Dendritic cell treated with granulocyte-macrophage colony-stimulating factor and Interleukin-4, amounts not matched to agents 40 ng/mL and 50 ng/mL, for 4 days (primary cell): Measurements from ENCODE around the gene RABGAP1L.
"Not testable (repeated sequence)": the region's sequence is repeated elsewhere in the genome, so short reads cannot be mapped to it uniquely, and the experiment has no call there.

ENCODE experiments used
- H3K27ac Mint-ChIP-seq: one replicate; pipeline ENCODE4 v1.8.0; 2022; ENCODE audit warnings: mild to moderate bottlenecking, mixed read lengths
- H3K27me3 Mint-ChIP-seq: one replicate; pipeline ENCODE4 v1.8.0; 2022; ENCODE audit warnings: mild to moderate bottlenecking, mixed read lengths
- H3K36me3 Mint-ChIP-seq: one replicate; pipeline ENCODE4 v1.8.0; 2022; ENCODE audit warnings: low read depth, mixed read lengths
- H3K4me1 Mint-ChIP-seq: one replicate; pipeline ENCODE4 v1.8.0; 2022; ENCODE audit warnings: low read depth, mixed read lengths
- H3K4me3 Mint-ChIP-seq: one replicate; pipeline ENCODE4 v1.8.0; 2022; ENCODE audit warnings: mild to moderate bottlenecking, moderate library complexity, mixed read lengths
- H3K9me3 Mint-ChIP-seq: one replicate; pipeline ENCODE4 v1.8.0; 2022; ENCODE audit warnings: mixed read lengths
- intact Hi-C: fragments of 100-400 bp; cut with micrococcal nuclease; formaldehyde crosslinking; loops from one replicate; pipeline ENCODE4 v1.15.0; 2022

Gene RABGAP1L

DNA sequence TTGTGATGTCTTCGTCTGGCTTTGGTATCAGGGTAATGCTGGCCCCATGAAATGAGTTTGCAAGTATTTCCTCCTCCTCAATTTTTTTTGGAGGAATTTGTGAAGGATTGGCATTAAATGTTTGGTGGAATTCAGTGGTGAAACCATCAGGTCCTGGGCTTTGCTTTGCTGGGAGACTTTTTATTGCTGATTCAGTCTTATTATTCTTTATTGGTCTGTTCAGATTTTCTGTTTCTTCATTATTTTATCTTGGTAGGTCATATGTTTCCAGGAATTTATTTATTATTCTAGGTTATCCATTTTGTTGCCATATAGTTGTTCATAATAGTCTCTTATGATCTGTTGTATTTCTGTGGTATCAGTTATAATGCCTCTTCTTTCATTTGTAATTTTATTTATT, 126.7 kb downstream of the RABGAP1L start:
- Mint-ChIP-seq H3K9me3 (peaks cover 30% of the 10 kb centered on the region), H3K27me3 (no peaks in the 10 kb centered on the region), H3K4me1 (no peaks in the 10 kb centered on the region), H3K4me3 (no peak overlapping the region), H3K36me3 (peaks cover 81% of the 10 kb centered on the region), H3K27ac (no peak overlapping the region)
- intact Hi-C loops, result no loop called here

GRCh38 chr1:174289644-174290310, 130.5 kb downstream of the RABGAP1L start:
- peaks cover 69% of the 10 kb centered on the region for H3K36me3 Mint-ChIP-seq
- intact Hi-C loops, result no loop called here
- H3K4me1 Mint-ChIP-seq, result no peaks in the 10 kb centered on the region
- H3K27me3 Mint-ChIP-seq, result no peaks in the 10 kb centered on the region
- peaks cover 30% of the 10 kb centered on the region for H3K9me3 Mint-ChIP-seq
- no peak overlapping the region for H3K4me3 Mint-ChIP-seq
- H3K27ac Mint-ChIP-seq, result no peak overlapping the region

DNA sequence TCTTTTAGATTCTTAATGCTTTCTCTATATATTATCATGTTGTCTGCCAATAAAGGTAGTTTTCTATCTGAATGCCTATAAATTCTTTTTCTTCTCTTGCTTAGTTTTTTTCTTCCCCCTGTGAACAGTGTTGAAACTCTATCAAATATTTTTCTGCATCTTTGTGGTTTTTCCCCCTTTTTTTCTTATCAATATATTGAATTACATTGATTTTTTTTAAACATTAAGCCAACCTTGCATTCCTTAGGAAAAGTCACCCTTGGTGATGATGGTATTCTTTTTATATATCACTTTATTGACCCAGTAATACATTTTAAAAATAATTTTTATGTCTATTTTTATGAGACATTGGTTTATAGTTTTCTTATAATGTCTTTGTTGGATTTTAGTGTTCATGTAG, 131.7 kb downstream of the RABGAP1L start:
- H3K4me1 Mint-ChIP-seq, result no peaks in the 10 kb centered on the region
- intact Hi-C loops, result no loop called here
- H3K27ac Mint-ChIP-seq, result no peak overlapping the region
- peaks cover 58% of the 10 kb centered on the region for H3K36me3 Mint-ChIP-seq
- peaks cover 30% of the 10 kb centered on the region for H3K9me3 Mint-ChIP-seq
- no peak overlapping the region for H3K4me3 Mint-ChIP-seq
- H3K27me3 Mint-ChIP-seq, result no peaks in the 10 kb centered on the region

- peaks cover 15% of the 10 kb centered on the region for H3K9me3 Mint-ChIP-seq
- no peak overlapping the region for H3K4me3 Mint-ChIP-seq
- no peaks in the 10 kb centered on the region for H3K4me1 Mint-ChIP-seq
- no peak overlapping the region for H3K27ac Mint-ChIP-seq
- H3K27me3 Mint-ChIP-seq, result no peaks in the 10 kb centered on the region
- intact Hi-C loops, result no loop called here
- peaks cover 47% of the 10 kb centered on the region for H3K36me3 Mint-ChIP-seq
These were observed 137.0 kb downstream of the RABGAP1L start for GRCh38 chr1:174296309-174296708.

DNA sequence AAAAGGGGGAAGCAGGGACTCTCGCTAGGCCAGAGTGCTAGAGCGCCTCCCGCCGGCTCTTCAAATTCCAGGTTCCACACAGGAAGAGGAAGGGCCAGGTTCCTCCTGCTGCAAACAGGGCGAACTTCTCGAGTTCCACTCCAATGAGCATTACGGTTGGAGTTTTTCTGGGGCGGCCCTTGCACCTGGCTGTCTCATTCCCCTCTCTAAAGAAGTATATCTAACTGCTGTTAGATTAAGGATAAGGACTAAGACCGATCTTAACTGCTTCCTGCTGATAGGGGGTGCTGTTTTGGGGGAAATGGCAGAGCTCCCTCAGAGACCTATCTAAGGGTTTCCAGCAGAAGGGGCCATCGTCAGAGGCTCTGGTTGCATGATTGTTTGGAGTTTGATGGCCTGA, 138.0 kb downstream of the RABGAP1L start:
- Mint-ChIP-seq H3K4me1 (no peaks in the 10 kb centered on the region), H3K27me3 (no peaks in the 10 kb centered on the region), H3K27ac (no peak overlapping the region), H3K4me3 (no peak overlapping the region), H3K9me3 (peaks cover 22% of the 10 kb centered on the region), H3K36me3 (peaks cover 36% of the 10 kb centered on the region)
- intact Hi-C loops, result no loop called here

GRCh38 chr1:174301295-174302077, 142.2 kb downstream of the RABGAP1L start:
- H3K4me1 Mint-ChIP-seq, result no peaks in the 10 kb centered on the region
- H3K9me3 Mint-ChIP-seq, result peaks cover 22% of the 10 kb centered on the region
- H3K36me3 Mint-ChIP-seq, result peaks cover 45% of the 10 kb centered on the region
- intact Hi-C loops, result no loop called here
- H3K27ac Mint-ChIP-seq, result no peak overlapping the region
- H3K4me3 Mint-ChIP-seq, result no peak overlapping the region
- H3K27me3 Mint-ChIP-seq, result no peaks in the 10 kb centered on the region

GRCh38 chr1:174308604-174309003, 149.3 kb downstream of the RABGAP1L start:
- Mint-ChIP-seq H3K9me3 (peaks cover 54% of the 10 kb centered on the region), H3K4me1 (no peaks in the 10 kb centered on the region), H3K36me3 (peaks cover 70% of the 10 kb centered on the region), H3K27me3 (no peaks in the 10 kb centered on the region), H3K4me3 (no peak overlapping the region), H3K27ac (no peak overlapping the region)
- intact Hi-C loops, result no loop called here

GRCh38 chr1:174309490-174309889, 150.2 kb downstream of the RABGAP1L start:
- Mint-ChIP-seq H3K36me3 (peaks cover 79% of the 10 kb centered on the region), H3K9me3 (peaks cover 63% of the 10 kb centered on the region), H3K27ac (no peak overlapping the region), H3K4me3 (no peak overlapping the region), H3K27me3 (no peaks in the 10 kb centered on the region), H3K4me1 (peaks cover 8% of the 10 kb centered on the region)
- intact Hi-C loops, result no loop called here

DNA sequence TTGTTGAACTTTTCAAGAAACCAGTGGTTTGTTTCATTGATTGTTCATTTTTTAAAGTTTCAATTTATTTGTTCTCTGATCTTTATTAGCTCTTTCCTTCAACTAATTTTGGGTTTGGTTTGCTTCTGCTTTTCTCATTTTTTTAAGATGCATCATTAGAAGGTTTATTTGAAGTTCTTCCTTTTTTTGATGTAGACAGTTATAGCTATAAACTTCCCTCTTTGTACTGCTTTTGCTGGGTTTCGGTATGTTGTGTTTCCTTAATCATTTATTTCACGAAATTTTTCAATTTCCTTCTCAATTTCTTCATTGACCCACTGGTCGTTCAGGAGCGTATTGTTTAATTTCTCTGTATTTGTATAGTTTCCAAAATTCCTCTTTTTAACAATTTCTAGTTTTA, 155.1 kb downstream of the RABGAP1L start:
- Mint-ChIP-seq H3K9me3 (peaks cover 72% of the 10 kb centered on the region), H3K27me3 (no peaks in the 10 kb centered on the region), H3K4me1 (peaks cover 11% of the 10 kb centered on the region), H3K4me3 (no peak overlapping the region), H3K27ac (peak overlapping the region; percentile 4), H3K36me3 (peaks cover 69% of the 10 kb centered on the region)
- intact Hi-C loops, result no loop called here

DNA sequence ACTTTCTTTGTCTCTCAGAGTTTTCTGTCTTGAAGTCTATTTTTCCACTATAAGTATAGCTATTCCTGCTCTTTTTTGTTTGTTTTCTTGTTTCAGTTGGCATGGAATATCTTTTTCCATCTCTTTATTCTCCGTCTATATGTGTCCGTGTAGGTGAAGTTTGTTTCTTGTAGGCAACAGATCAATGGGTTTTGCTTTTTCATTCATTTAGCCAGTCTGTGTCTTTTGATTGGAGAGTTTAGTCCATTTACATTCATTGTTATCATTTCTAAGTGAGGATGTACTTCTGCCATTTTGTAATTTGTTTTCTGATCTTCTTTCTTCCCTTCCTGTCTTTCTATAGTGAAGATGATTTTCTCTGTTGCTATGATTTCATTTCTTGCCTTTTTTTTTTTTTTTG, 155.9 kb downstream of the RABGAP1L start:
- no peak overlapping the region for H3K27ac Mint-ChIP-seq
- H3K36me3 Mint-ChIP-seq, result peaks cover 72% of the 10 kb centered on the region
- intact Hi-C loops, result no loop called here
- peaks cover 11% of the 10 kb centered on the region for H3K4me1 Mint-ChIP-seq
- peaks cover 73% of the 10 kb centered on the region for H3K9me3 Mint-ChIP-seq
- no peak overlapping the region for H3K4me3 Mint-ChIP-seq
- no peaks in the 10 kb centered on the region for H3K27me3 Mint-ChIP-seq

GRCh38 chr1:174320897-174321296, 161.6 kb downstream of the RABGAP1L start:
- peaks cover 74% of the 10 kb centered on the region for H3K36me3 Mint-ChIP-seq
- H3K4me1 Mint-ChIP-seq, intact Hi-C loops, H3K4me3 Mint-ChIP-seq, H3K27ac Mint-ChIP-seq, H3K27me3 Mint-ChIP-seq: not testable (repeated sequence)
- peaks cover 75% of the 10 kb centered on the region for H3K9me3 Mint-ChIP-seq

DNA sequence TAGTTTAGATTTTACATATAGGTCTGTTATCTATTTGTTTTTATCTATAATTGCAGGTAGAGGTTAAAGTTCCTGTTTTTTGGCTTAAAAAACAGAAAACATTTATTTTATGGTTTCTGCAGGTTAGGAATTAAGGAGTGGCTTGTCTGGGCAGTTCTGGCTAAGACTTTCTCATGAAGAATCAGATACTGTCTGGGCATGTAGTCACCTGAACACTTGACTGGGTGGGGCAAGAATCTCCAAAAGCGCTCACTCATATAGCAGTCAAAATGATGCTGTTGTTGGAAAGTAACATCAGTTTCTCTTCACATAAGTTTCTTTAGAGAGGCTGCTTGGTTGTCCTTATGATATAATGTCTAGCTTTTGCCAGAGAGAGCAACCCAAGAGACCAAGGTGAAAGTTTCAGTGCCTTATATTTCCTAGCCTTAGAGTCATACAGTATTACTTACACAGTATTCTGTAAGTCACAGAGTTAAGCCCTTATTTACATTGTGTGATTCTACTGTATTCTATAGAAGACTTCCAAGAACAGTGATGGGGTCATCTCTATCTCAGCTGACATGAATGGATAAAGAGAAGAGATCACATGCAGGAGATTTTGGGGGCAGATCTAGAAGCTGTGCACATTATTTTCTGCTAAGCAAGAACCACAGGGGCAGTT, 163.0 kb downstream of the RABGAP1L start:
- Mint-ChIP-seq H3K27ac (no peak overlapping the region), H3K9me3 (peaks cover 76% of the 10 kb centered on the region), H3K27me3 (no peaks in the 10 kb centered on the region), H3K4me1 (no peaks in the 10 kb centered on the region), H3K36me3 (peaks cover 72% of the 10 kb centered on the region), H3K4me3 (no peak overlapping the region)
- intact Hi-C loops, result no loop called here

GRCh38 chr1:174324493-174324892, 165.2 kb downstream of the RABGAP1L start:
- Mint-ChIP-seq H3K4me1 (no peaks in the 10 kb centered on the region), H3K4me3 (no peak overlapping the region), H3K9me3 (peaks cover 75% of the 10 kb centered on the region), H3K27me3 (no peaks in the 10 kb centered on the region), H3K27ac (no peak overlapping the region), H3K36me3 (peaks cover 62% of the 10 kb centered on the region)
- intact Hi-C loops, result no loop called here

DNA sequence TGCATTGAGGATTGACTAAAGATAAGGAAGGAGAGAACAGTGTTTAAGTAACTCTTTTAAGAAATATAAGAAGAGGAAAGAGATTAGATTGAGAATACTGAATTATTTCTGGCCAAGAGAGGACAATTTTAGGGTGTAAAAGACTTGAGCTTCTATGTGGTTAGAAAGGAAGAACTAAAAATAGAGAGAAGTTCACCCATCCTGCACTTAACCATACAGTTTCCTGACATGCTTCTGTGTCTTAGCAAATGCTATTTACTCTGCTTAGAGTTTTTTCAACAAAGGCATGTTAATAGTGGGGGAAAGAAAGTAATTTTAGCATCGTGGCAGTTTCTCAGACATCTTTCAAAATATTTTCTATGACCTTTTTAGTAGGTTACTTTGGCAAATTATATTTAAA, 165.6 kb downstream of the RABGAP1L start:
- no peaks in the 10 kb centered on the region for H3K27me3 Mint-ChIP-seq
- H3K27ac Mint-ChIP-seq, result no peak overlapping the region
- peaks cover 57% of the 10 kb centered on the region for H3K36me3 Mint-ChIP-seq
- H3K4me1 Mint-ChIP-seq, result no peaks in the 10 kb centered on the region
- H3K4me3 Mint-ChIP-seq, result no peak overlapping the region
- peaks cover 71% of the 10 kb centered on the region for H3K9me3 Mint-ChIP-seq
- intact Hi-C loops, result no loop called here
